HCT116 (cell line): ENCODE measurements around the gene DPYD. TPM values are rescaled to one million over a fixed set of nuclear protein-coding genes. Genes with fewer than 3 reads are reported as not detected.

Source experiments
- ATAC-seq: fragments of 200-7000 bp; cut with Tn5 transposase; 2 replicates; pipeline ENCODE4 v1.9.1; 2020; ENCODE audit warnings: mild to moderate bottlenecking, moderate library complexity
- BruUV-seq: library from RNA; stranded (reverse); fragments of 400-500 nt; replicated peaks from 2 replicates; lab custom pipeline; 2021; lab: Mats Ljungman, UMichigan
- CTCF ChIA-PET: fragments of 300-600 bp; sonication (Branson Sonifier 250); formaldehyde crosslinking; loops from one replicate; lab custom pipeline; 2021; ENCODE audit warnings: antibody characterized with exemption; lab: Charles Lee
- POLR2A ChIA-PET: fragments of 300-600, 350-600 bp; sonication (Branson Sonifier 250); formaldehyde crosslinking; loops from one replicate; lab custom pipeline; 2021; ENCODE audit warnings: antibody characterized with exemption; lab: Charles Lee
- RAD21 ChIA-PET, 2 experiments: fragments of 300-600 bp; sonication (Branson Sonifier 250); formaldehyde crosslinking; loops; one replicate each; lab custom pipeline; 2023; ENCODE audit warnings: low total read pairs in 2 of 2; ENCODE audit not compliant: uncharacterized antibody in 2 of 2, unreplicated experiment in 2 of 2, low non-redundant PET in 1 of 2; lab: Charles Lee
- DNase-seq: peaks from one replicate; pipeline ENCODE4 v3.0.0-alpha.2; 2010; ENCODE audit warnings: low read depth, low spot score
- H2AFZ ChIP-seq: fragments of 200-600 bp; shearing (Covaris generic), sonication (generic); 2 replicates; pipeline ENCODE4 v1.6.1; 2017; ENCODE audit warnings: low read depth, mixed run types, mixed read lengths, antibody characterized with exemption, low read length; ENCODE audit not compliant: poor library complexity, severe bottlenecking
- H3K27ac ChIP-seq: 2 replicates; pipeline ENCODE4 v1.5.1; 2012; ENCODE audit warnings: low read depth, low read length
- H3K27me3 ChIP-seq: fragments of 200-600 bp; sonication (generic); 2 replicates; pipeline ENCODE4 v1.6.1; 2016; ENCODE audit warnings: mixed run types, low read length, mixed read lengths; ENCODE audit not compliant: insufficient read depth
- H3K36me3 ChIP-seq, 2 experiments: fragments of 200-500 bp in 1 of 2; fragments of 200-600 bp in 1 of 2; sonication (Bioruptor generic) in 1 of 2; sonication (generic) in 1 of 2; 2 replicates each; pipeline versions ENCODE4 v1.5.1 to v1.6.1; 2014 to 2016; ENCODE audit warnings: low read length in 2 of 2, inconsistent platforms in 1 of 2, mixed read lengths in 1 of 2, mixed run types in 1 of 2; ENCODE audit not compliant: insufficient read depth in 2 of 2, control insufficient read depth in 1 of 2
- H3K4me1 ChIP-seq, 2 experiments: fragments of 200-600 bp in 1 of 2; sonication (generic) in 1 of 2; 2 replicates each; pipeline versions ENCODE4 v1.5.1 to v1.6.1; 2012 to 2017; ENCODE audit warnings: low read length in 2 of 2, inconsistent platforms in 1 of 2, mild to moderate bottlenecking in 1 of 2, mixed read lengths in 1 of 2, mixed run types in 1 of 2, moderate library complexity in 1 of 2; ENCODE audit not compliant: insufficient read depth in 2 of 2, control insufficient read depth in 1 of 2
- H3K4me2 ChIP-seq: fragments of 200-600 bp; sonication (generic); 2 replicates; pipeline ENCODE4 v1.6.1; 2017; ENCODE audit warnings: mixed run types, low read length, mixed read lengths
- H3K4me3 ChIP-seq, 2 experiments: fragments of 200-600 bp in 1 of 2; sonication (generic) in 1 of 2; replicated peaks in 1 of 2; 2 replicates each; pipeline ENCODE4 v1.5.1; 2011 to 2016; ENCODE audit warnings: low read length in 2 of 2, control low read depth in 1 of 2, low read depth in 1 of 2, mild to moderate bottlenecking in 1 of 2, mixed read lengths in 1 of 2, mixed run types in 1 of 2
- H3K79me2 ChIP-seq: fragments of 200-600 bp; sonication (generic); 2 replicates; pipeline ENCODE4 v1.6.1; 2017; ENCODE audit warnings: mild to moderate bottlenecking, mixed run types, low read length, moderate library complexity, mixed read lengths; ENCODE audit not compliant: insufficient read depth
- H3K9ac ChIP-seq: fragments of 200-600 bp; sonication (generic); 2 replicates; pipeline ENCODE4 v1.6.1; 2016; ENCODE audit warnings: low read length, mixed read lengths
- H3K9me2 ChIP-seq: fragments of 200-600 bp; sonication (generic), shearing (Covaris generic); 2 replicates; pipeline ENCODE4 v1.6.1; 2017; ENCODE audit warnings: mixed run types, mild to moderate bottlenecking, moderate library complexity; ENCODE audit not compliant: insufficient read depth
- H3K9me3 ChIP-seq, 2 experiments: fragments of 200-500 bp in 1 of 2; fragments of 200-600 bp in 1 of 2; sonication (Bioruptor generic) in 1 of 2; sonication (generic) in 1 of 2; 2 replicates each; pipeline ENCODE4 v1.6.1; 2014 to 2017; ENCODE audit warnings: low read length in 2 of 2, mixed read lengths in 2 of 2, inconsistent platforms in 1 of 2, low read depth in 1 of 2, mild to moderate bottlenecking in 1 of 2, mixed run types in 1 of 2, moderate library complexity in 1 of 2; ENCODE audit not compliant: control insufficient read depth in 1 of 2, insufficient read depth in 1 of 2
- H4K20me1 ChIP-seq: fragments of 200-600 bp; sonication (generic), shearing (Covaris generic); 2 replicates; pipeline ENCODE4 v1.6.1; 2017; ENCODE audit warnings: mixed run types, mild to moderate bottlenecking, moderate library complexity; ENCODE audit not compliant: insufficient read depth
- EZH2 ChIP-seq: fragments of 200-600 bp; sonication (generic); IDR thresholded peaks from 2 replicates; pipeline ENCODE4 v1.6.1; 2017; ENCODE audit warnings: antibody characterized with exemption, mixed run types
- FOSL1 ChIP-seq: IDR thresholded peaks from 2 replicates; pipeline ENCODE4 v1.6.1; 2012; ENCODE audit warnings: low read depth
- SIN3A ChIP-seq: IDR thresholded peaks from 2 replicates; pipeline ENCODE4 v1.6.1; 2012; ENCODE audit warnings: low read depth
- SP1 ChIP-seq: IDR thresholded peaks from 2 replicates; pipeline ENCODE4 v1.6.1; 2012; ENCODE audit warnings: low read depth
- TCF7L2 ChIP-seq: IDR thresholded peaks from 2 replicates; pipeline ENCODE4 v1.7.0; 2011; ENCODE audit warnings: borderline replicate concordance, inconsistent platforms; ENCODE audit not compliant: insufficient read depth, insufficient read length; ENCODE audit errors: extremely low read depth
- YY1 ChIP-seq: IDR thresholded peaks from 2 replicates; pipeline ENCODE4 v1.6.1; 2011; ENCODE audit warnings: low read length, low read depth, moderate library complexity, mild to moderate bottlenecking; ENCODE audit not compliant: insufficient replicate concordance; ENCODE audit errors: extremely low read depth
- intact Hi-C: fragments of 100-400 bp; cut with micrococcal nuclease; formaldehyde crosslinking; loops from 2 replicates; pipeline ENCODE4 v1.10.0; 2022
- total RNA-seq: library from RNA; stranded (reverse); gene quantifications from one replicate; pipeline ENCODE4 v1.2.1, GENCODE V29; 2021; ENCODE audit not compliant: unreplicated experiment
- TF ChIP-seq, protein P1 (sequence below), 3 experiments: fragments of 200-600 bp in 1 of 3; sonication (generic) in 1 of 3; IDR thresholded peaks in 2 of 3; conservative IDR thresholded peaks in 1 of 3; 2 replicates each; pipeline ENCODE4 v1.5.1; 2012 to 2017; ENCODE audit warnings: low read depth in 2 of 3, low read length in 2 of 3, antibody characterized with exemption in 1 of 3, borderline replicate concordance in 1 of 3, control low read depth in 1 of 3, mild to moderate bottlenecking in 1 of 3, mixed read lengths in 1 of 3, mixed run types in 1 of 3, moderate library complexity in 1 of 3; ENCODE audit not compliant: insufficient read depth in 1 of 3
- TF ChIP-seq, protein P2 (sequence below): IDR thresholded peaks from 2 replicates; pipeline ENCODE4 v1.6.1; 2011; ENCODE audit warnings: mild to moderate bottlenecking, low read length, moderate library complexity; ENCODE audit not compliant: insufficient replicate concordance; ENCODE audit errors: extremely low read depth

DPYD gene
- total RNA-seq, 1 experiment from 2014 or later, result 1.7 TPM

DNA sequence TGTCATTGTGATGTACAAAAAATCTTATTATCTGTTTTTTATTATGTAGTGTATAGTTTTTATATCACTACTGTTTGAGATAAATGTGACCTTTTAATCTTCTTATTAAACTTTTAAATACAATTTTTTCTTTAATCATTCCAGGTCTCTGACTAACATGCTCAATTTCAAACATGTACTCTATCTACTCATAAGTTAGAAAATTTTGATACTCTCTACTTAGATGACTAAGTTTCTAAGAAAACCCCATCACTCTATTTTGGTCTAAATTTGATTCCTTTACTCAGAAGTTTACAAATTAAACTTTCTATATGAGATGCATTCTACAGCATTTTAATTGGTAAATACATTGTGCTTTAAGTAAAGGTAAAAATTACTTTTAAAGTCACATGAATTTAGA, 655.2 kb downstream of the DPYD start:
- Histone ChIP-seq H3K4me1 (no peaks in the 10 kb centered on the region), H3K9me2 (no peaks in the 10 kb centered on the region), H3K27me3 (no peaks in the 10 kb centered on the region), H3K4me2 (no peak overlapping the region), H3K27ac (no peak overlapping the region), H4K20me1 (no peaks in the 10 kb centered on the region), H3K4me3 (no peak overlapping the region), H3K9ac (no peak overlapping the region), H3K36me3 (no peaks in the 10 kb centered on the region), H3K79me2 (no peaks in the 10 kb centered on the region), H3K9me3 (no peaks in the 10 kb centered on the region), H2AFZ (no peak overlapping the region)
- TF ChIP-seq, protein P1, sequence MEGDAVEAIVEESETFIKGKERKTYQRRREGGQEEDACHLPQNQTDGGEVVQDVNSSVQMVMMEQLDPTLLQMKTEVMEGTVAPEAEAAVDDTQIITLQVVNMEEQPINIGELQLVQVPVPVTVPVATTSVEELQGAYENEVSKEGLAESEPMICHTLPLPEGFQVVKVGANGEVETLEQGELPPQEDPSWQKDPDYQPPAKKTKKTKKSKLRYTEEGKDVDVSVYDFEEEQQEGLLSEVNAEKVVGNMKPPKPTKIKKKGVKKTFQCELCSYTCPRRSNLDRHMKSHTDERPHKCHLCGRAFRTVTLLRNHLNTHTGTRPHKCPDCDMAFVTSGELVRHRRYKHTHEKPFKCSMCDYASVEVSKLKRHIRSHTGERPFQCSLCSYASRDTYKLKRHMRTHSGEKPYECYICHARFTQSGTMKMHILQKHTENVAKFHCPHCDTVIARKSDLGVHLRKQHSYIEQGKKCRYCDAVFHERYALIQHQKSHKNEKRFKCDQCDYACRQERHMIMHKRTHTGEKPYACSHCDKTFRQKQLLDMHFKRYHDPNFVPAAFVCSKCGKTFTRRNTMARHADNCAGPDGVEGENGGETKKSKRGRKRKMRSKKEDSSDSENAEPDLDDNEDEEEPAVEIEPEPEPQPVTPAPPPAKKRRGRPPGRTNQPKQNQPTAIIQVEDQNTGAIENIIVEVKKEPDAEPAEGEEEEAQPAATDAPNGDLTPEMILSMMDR (IDR thresholded peaks at IDR 0.05 in 2 of 3, conservative IDR thresholded peaks at IDR 0.05 in 1 of 3; ENCODE audit: borderline replicate concordance in 1 of 3, insufficient read depth in 1 of 3, low read depth in 2 of 3, low read length in 2 of 3), result no peak
- TF ChIP-seq SIN3A (no peak), FOSL1 (no peak), SP1 (no peak), TCF7L2 (no peak), EZH2 (no peak), YY1 (no peak)
- TF ChIP-seq, protein P2, sequence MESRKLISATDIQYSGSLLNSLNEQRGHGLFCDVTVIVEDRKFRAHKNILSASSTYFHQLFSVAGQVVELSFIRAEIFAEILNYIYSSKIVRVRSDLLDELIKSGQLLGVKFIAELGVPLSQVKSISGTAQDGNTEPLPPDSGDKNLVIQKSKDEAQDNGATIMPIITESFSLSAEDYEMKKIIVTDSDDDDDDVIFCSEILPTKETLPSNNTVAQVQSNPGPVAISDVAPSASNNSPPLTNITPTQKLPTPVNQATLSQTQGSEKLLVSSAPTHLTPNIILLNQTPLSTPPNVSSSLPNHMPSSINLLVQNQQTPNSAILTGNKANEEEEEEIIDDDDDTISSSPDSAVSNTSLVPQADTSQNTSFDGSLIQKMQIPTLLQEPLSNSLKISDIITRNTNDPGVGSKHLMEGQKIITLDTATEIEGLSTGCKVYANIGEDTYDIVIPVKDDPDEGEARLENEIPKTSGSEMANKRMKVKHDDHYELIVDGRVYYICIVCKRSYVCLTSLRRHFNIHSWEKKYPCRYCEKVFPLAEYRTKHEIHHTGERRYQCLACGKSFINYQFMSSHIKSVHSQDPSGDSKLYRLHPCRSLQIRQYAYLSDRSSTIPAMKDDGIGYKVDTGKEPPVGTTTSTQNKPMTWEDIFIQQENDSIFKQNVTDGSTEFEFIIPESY, result no peak
- ChIA-PET RAD21 (no interaction called here), POLR2A (no interaction called here), CTCF (no interaction called here)
- ATAC-seq (no peak), DNase-seq (no peak)
- no TSS peak for BruUV-seq
- intact Hi-C loops, result no loop called here
